Left lung (tissue), 10 donors: ENCODE data around the gene SZT2. TPM values are rescaled to one million over a fixed set of nuclear protein-coding genes. Genes with fewer than 3 reads are reported as not detected.
"Not testable (repeated sequence)": the region's sequence is repeated elsewhere in the genome, so short reads cannot be mapped to it uniquely, and the experiment has no call there.

ENCODE experiments used
- ATAC-seq: fragments of 200-7000 bp; cut with Tn5 transposase; one replicate; pipeline ENCODE4 v1.9.1; 2020; ENCODE audit warnings: moderate library complexity
- DNase-seq, 4 donors: peaks; one replicate each; pipeline ENCODE4 v3.0.0-alpha.2; 2013 to 2020
- H3K27ac ChIP-seq, 2 donors: fragments of 200-600 bp; sonication (generic) in 1 of 2; one replicate each; pipeline versions ENCODE4 v1.5.0 to v1.8.0; 2020 to 2021
- H3K27me3 ChIP-seq, 2 donors: fragments of 200-600 bp; sonication (generic) in 1 of 2; one replicate each; pipeline versions ENCODE4 v1.5.0 to v1.8.0; 2020 to 2021
- H3K36me3 ChIP-seq, 2 donors: fragments of 200-600 bp; sonication (generic) in 1 of 2; one replicate each; pipeline versions ENCODE4 v1.5.0 to v1.8.0; 2020 to 2021
- H3K4me1 ChIP-seq, 2 donors: fragments of 200-600 bp; one replicate each; pipeline ENCODE4 v1.8.0; 2021
- H3K4me3 ChIP-seq, 2 donors: fragments of 200-600 bp; sonication (generic) in 1 of 2; one replicate each; pipeline versions ENCODE4 v1.5.0 to v1.8.0; 2020 to 2021; ENCODE audit warnings: mild to moderate bottlenecking in 1 of 2
- H3K9me3 ChIP-seq, 2 donors: fragments of 200-600 bp; sonication (generic) in 1 of 2; one replicate each; pipeline versions ENCODE4 v1.5.0 to v1.8.0; 2020 to 2021
- CTCF ChIP-seq, 2 donors: fragments of 200-600 bp; sonication (generic) in 1 of 2; IDR thresholded peaks; one replicate each; pipeline versions ENCODE4 v1.5.0 to v1.8.0; 2021; ENCODE audit warnings: antibody characterized with exemption in 2 of 2
- intact Hi-C, 2 donors: fragments of 100-400 bp; cut with DNase I; formaldehyde crosslinking; loops; one replicate each; pipeline versions ENCODE4 v1.11.2 to v1.14.2; 2022
- polyA plus RNA-seq, 6 donors: library from polyadenylated mRNA; unstranded; fragments of 120-200 nt; gene quantifications; one replicate each; pipeline ENCODE4 v1.2.1, GENCODE V29; 2013; ENCODE audit not compliant: insufficient read length in 6 of 6
- total RNA-seq, 2 donors: library from RNA; stranded (reverse); fragmentation: NEBNext Ultra II Directional; extraction: Animal tissue kit (Norgen Biotek cat#: 25700); gene quantifications; one replicate each; pipeline ENCODE4 v1.2.1, GENCODE V29; 2021
- donor health status: DM: no; HTN: yes; CAD: no.
- donor health status: DM: no; HTN: no; CAD: no.

The SZT2 gene
- total and polyA plus RNA-seq, 8 donors, result 25.3 to 68.0 (median 33.1) TPM

GRCh38 chr1:43388613-43389012, 1.1 kb upstream of the SZT2 start:
- peak overlapping the region; percentile 78 to 89 for H3K4me3 ChIP-seq
- H3K36me3 ChIP-seq, result peaks cover 16 to 43% of the 10 kb centered on the region in 2 donors
- no peak for TF ChIP-seq CTCF (IDR thresholded peaks at IDR 0.05)
- no peaks in the 10 kb centered on the region for H3K27me3 ChIP-seq
- ATAC-seq, result no peak
- H3K4me1 ChIP-seq, result peaks cover 14 to 37% of the 10 kb centered on the region in 2 donors
- peak overlapping the region in 1 of 2 donors; percentile 81 for H3K27ac ChIP-seq
- intact Hi-C loops, result loop anchor here in 1 of 2 donors (10.0 kb wide), 1 partner anchor 154 kb away; no protein-coding TSS in a partner anchor
- DNase-seq, result no peak
- no peaks in the 10 kb centered on the region for H3K9me3 ChIP-seq

GRCh38 chr1:43392702-43393101, 3.0 kb downstream of the SZT2 start:
- no peaks in the 10 kb centered on the region for H3K27me3 ChIP-seq
- no peaks in the 10 kb centered on the region for H3K9me3 ChIP-seq
- intact Hi-C loops, result no loop called here
- DNase-seq (no peak), ATAC-seq (no peak)
- peaks cover 0 to 12% of the 10 kb centered on the region in 2 donors for H3K36me3 ChIP-seq
- no peak overlapping the region for H3K27ac ChIP-seq
- H3K4me3 ChIP-seq, result no peak overlapping the region
- no peak for TF ChIP-seq CTCF (IDR thresholded peaks at IDR 0.05)
- H3K4me1 ChIP-seq, result peaks cover 14 to 28% of the 10 kb centered on the region in 2 donors

GRCh38 chr1:43395523-43395922, 5.8 kb downstream of the SZT2 start:
- no peak overlapping the region for H3K27ac ChIP-seq
- no peaks in the 10 kb centered on the region for H3K9me3 ChIP-seq
- H3K4me1 ChIP-seq, result peaks cover 2 to 8% of the 10 kb centered on the region in 2 donors
- no peak for TF ChIP-seq CTCF (IDR thresholded peaks at IDR 0.05)
- intact Hi-C loops, result no loop called here
- DNase-seq (no peak), ATAC-seq (no peak)
- peaks cover 0 to 9% of the 10 kb centered on the region in 2 donors for H3K36me3 ChIP-seq
- H3K27me3 ChIP-seq, result no peaks in the 10 kb centered on the region
- no peak overlapping the region for H3K4me3 ChIP-seq

GRCh38 chr1:43396059-43396458, 6.4 kb downstream of the SZT2 start:
- Histone ChIP-seq H3K36me3 (peaks cover 0 to 9% of the 10 kb centered on the region in 2 donors), H3K4me1 (peaks cover 0 to 3% of the 10 kb centered on the region in 2 donors), H3K4me3 (no peak overlapping the region), H3K27me3 (no peaks in the 10 kb centered on the region), H3K27ac (no peak overlapping the region), H3K9me3 (no peaks in the 10 kb centered on the region)
- no peak for TF ChIP-seq CTCF (IDR thresholded peaks at IDR 0.05)
- intact Hi-C loops, result no loop called here
- no peak for DNase-seq
- peak; percentile 41 for ATAC-seq

- ATAC-seq, result no peak
- Histone ChIP-seq H3K27me3 (no peaks in the 10 kb centered on the region), H3K27ac (no peak overlapping the region), H3K9me3 (no peaks in the 10 kb centered on the region), H3K4me1 (no peaks in the 10 kb centered on the region), H3K36me3 (peaks cover 0 to 15% of the 10 kb centered on the region in 2 donors), H3K4me3 (no peak overlapping the region)
- intact Hi-C loops, result no loop called here
- DNase-seq, result no peak
- TF ChIP-seq CTCF (IDR thresholded peaks at IDR 0.05), result no peak
Observed at GRCh38 chr1:43398227-43398626, 8.5 kb downstream of the SZT2 start.

- H3K36me3 ChIP-seq, result peaks cover 0 to 32% of the 10 kb centered on the region in 2 donors
- H3K4me3 ChIP-seq, ATAC-seq, intact Hi-C loops, H3K27ac ChIP-seq, H3K4me1 ChIP-seq, DNase-seq, H3K27me3 ChIP-seq, H3K9me3 ChIP-seq: not testable (repeated sequence)
Observed at GRCh38 chr1:43400441-43400840, 10.7 kb downstream of the SZT2 start.
